NCI-H1105 (cell line): ENCODE measurements around the gene CRADD.

Experiments
- DNase-seq: peaks from one replicate; lab custom pipeline; 2025; lab: John Stamatoyannopoulos, UW

Gene CRADD

DNA sequence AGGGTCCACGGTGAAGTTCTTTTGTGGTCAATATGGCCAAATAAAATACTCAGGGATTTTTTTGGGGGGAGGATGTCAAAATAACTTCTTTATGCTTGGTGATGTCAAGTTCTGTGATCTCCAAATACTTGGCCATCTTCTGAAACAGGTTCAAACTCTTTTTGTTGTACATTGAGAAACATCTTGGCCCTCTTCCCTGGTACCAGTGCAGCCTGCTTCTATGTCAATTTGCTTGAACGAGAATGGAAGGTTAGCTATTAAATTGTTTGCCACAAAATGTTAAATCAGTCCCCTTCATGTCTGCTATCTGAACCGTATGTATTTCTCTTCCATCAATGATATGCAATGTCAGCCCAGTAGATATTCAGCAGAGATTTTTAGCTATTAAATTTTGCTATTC, 6.1 kb upstream of the CRADD start:
- no peak for DNase-seq

- no peak for DNase-seq
These were observed 4.1 kb upstream of the CRADD start for GRCh38 chr12:93673084-93673483.

- no peak for DNase-seq
These were observed 2.8 kb upstream of the CRADD start for GRCh38 chr12:93674386-93674785.

DNA sequence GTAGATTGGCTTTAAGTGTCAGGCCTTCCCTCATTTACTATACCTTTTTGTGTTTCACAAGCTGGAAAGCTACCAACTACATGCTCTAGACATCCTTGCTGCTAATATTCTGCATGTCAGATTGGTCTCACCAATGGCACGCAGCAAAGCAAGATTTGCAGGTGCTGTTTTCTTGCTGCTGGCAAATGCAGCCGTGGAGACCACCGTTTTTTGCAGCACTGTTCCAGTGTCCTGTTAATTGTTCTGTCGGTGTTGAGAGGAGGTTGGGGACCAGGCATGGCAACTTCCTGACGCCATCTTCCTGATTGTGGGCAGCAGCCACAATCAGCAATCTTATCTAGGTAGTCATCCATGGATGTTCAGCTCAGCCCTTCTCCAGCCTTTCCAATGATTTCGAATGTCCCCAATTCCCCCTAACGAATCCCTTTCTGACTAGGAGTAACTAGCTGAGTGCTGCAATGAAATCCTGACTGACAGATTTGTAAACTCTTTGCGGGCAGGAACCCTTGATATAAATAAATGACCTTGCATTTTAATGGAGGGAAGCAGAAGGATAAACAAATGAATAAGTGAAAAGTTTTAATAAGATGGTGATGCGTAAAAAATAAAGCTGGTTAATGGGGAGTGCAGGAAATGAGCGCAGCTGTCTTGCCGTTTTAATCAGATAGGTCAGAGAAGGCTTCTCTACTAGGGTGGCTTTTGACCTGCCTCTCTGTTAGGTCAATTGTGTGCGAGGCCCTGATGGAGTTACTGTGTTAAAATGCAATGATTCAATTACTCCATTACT, 574 bp upstream of the CRADD start:
- DNase-seq: no peak

DNA sequence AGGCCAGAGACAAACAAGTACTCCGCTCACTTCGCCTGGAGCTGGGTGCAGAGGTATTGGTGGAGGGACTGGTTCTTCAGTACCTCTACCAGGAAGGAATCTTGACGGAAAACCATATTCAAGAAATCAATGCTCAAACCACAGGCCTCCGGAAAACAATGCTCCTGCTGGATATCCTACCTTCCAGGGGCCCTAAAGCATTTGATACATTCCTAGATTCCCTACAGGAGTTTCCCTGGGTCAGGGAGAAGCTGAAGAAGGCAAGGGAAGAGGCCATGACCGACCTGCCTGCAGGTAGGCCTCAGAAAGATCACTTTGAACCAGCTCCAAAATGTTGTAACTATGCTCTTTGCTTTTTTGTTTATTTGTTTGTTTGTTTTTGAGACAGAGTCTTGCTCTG, 1.6 kb downstream of the CRADD start:
- DNase-seq: no peak

- no peak for DNase-seq
These were observed 2.2 kb downstream of the CRADD start for GRCh38 chr12:93679308-93679925.

DNA sequence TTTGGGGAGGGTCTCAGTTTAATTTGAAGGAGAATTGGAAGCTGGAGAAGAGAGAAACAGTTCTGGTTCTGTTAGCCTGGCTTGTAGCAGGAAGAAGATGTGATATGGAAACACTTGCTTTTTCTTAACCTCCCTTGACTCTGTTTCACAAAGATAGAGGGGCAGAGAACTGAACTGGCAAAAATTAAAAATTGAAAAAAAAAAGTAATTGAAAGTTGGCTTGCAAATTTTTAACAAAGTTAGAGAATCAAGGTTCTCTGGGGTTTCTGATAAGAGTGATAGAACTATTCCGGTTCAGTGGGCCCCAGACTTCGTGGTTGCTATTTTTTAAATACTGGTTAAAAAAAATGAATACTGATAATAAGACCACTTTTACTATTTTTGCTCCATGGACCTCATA, 2.8 kb downstream of the CRADD start:
- no peak for DNase-seq

- no peak for DNase-seq
These were observed 5.7 kb downstream of the CRADD start for GRCh38 chr12:93682846-93683261.

DNA sequence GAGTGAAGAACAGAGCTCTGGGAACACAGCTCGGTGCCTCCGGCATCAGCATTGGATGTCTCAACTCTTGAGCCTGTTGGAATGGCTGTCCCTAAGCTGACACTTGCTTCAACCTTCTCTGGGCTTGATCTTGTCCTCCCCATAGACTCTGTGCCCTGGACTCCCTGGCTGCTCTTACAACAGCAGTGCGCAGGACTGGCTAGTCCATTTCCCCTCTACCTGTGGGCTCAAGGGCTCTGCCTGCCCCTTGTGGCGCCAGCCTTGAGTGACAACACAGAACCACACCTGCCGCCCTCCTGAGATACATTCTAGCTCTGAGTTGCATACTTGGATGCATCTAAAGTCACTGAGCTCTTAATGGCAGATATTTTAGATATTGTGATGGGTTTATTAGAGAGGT, 6.2 kb downstream of the CRADD start:
- no peak for DNase-seq

DNA sequence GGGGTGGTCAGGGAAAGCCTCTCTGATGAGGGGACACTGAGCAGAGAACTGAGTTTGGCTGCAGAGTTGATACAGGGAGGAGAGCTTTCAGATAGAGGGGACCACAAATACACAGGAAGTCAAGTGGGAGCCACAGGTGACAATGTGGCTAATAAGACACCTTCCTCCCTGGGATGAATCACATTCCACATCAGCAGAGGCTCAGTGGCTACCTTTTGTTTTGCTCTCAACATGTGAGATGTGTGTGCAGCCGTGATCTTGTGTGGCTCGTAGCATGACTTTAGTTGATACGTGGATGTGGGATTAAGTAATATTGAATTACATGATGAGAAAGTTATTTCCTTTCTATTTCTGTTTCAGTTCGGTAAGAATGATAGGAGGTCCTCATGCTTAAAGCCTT, 7.5 kb downstream of the CRADD start:
- no peak for DNase-seq

DNA sequence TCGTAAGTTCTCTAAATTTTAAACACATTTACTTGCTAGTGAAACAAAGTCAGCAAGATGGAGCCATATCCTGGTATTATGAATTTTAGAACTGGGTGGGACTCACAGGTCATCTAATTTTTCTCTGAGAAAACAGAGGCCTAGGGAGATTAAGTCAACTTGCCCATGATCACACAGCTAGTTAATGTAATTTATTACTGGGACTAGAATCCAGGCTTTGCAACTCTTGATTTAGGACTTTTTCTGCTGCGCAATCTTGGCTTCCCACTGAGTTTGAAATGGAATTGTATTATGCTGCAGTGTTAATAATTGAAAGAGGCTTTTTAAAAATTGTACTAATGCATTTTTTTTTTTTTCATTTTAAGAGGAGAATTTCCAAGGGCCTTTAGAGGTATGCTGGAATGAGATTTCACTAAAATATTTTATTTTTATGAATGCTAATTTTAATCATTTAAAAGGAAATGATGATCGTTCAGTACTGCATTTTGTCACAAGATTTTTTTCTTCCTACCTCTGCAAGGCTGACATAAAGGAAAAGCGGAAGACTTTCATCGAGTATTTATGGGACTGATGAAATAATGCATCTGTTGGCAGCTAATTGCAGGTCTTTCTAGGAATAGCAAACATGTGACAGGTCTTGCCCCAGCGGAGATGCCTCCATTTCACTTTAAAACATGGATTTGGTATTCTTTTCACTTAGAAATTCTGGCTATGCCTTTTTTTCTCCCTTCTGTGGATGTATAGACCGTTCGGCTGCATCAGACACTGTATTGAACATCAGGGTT, 9.6 kb downstream of the CRADD start:
- no peak for DNase-seq

GRCh38 chr12:93689076-93689834, 12.1 kb downstream of the CRADD start:
- DNase-seq: no peak

DNA sequence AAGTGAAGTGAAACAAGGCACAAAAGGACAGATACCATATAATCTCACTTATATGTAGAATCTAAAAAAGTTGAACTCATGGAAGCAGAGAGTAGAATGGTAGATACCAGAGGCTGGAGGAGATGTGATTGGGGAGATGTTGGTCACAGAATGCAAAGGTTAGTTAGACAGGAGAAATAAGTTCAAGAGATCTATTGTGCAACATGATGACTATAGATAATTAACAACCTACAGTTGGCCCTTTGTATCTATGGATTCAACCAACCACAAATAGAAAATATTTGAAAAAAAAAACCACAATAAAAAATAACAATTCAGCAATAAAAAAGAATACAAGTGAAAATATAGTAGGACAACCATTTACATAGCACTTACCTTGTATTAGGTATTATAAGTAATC, 19.3 kb downstream of the CRADD start:
- no peak for DNase-seq

DNA sequence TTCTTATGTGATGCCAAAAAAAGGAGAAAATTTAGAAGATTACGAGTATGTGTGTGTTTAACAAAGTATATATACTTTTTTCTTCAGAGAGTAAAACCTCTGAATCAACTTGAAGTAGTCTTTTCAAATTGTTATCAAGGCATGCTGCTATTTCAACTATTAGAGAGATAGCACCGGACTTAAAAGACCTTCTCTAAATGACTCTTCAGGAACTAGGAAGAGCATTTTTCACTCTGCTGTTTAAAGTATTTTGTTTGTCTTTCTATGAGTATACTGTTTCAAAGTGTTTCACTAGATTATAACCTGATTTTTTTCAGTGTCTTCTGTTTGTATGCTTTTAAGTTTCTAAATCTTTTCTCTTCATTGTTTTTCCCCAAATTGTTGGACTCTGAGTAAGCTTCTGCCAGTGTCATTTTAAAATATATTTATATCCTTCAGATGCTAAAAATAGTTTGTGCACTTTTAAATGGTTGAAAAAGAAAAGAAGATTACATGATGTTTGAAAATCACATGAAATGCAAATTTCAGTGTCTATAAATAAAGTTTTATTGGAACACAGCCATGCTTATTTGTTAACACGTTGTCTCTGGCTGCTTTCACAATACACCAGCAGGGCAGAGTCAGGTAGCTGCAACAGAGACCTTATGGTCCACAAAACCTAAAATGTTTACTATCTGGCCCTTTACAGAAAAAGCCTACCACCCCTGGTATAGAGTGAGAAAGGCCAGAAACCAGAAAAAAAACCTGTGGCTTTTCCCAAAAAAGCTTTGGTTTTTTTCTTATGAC, 21.3 kb downstream of the CRADD start:
- DNase-seq: no peak

- DNase-seq: no peak
These were observed 22.3 kb downstream of the CRADD start for GRCh38 chr12:93699271-93700145.

DNA sequence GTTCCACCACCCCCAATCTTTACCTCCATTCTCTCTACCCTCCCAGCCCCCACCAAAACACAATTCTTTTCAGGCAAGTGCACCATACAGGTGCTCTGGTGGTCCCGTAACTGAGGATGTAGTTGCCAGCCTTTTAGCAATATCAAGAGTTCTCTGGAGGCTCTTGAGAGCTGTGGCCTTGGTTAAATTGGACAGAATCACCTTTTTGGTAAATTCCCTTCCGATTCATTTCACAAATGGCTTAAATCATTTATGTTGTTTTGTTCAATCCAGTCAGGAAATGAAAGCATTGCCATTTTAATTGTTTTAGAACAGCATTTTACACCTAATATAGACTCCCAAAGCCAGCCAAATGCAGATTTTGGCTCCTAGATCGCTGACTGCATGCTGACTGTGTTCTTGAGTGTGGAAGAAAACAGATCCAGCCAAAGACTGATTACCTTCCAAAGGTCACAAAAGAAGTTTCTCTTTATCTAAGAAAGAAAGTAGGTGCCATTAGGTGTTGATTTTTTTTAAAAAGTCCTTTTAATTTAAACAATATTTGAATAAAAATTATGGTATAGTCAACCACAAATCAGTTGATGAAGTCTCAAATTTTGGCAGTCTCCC, 25.6 kb downstream of the CRADD start:
- no peak for DNase-seq

DNA sequence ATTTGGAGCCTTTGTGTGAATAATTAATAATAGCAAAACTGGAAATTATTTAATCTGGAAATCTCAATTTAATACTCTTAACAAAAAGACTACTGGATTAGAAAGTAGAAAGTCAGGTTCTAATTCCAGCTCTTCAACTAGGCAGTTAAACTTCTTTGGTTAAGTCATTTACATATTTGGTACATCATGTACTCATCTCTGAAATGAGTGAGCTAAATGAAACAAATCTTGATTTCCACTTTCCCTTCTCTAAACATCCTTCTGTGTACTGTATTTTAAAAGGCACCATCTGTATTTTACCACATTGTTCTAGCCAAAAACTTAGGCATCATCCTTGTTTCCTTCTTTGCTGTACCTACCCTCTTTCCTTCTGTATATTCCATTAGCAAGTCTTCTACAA, 26.9 kb downstream of the CRADD start:
- no peak for DNase-seq

DNA sequence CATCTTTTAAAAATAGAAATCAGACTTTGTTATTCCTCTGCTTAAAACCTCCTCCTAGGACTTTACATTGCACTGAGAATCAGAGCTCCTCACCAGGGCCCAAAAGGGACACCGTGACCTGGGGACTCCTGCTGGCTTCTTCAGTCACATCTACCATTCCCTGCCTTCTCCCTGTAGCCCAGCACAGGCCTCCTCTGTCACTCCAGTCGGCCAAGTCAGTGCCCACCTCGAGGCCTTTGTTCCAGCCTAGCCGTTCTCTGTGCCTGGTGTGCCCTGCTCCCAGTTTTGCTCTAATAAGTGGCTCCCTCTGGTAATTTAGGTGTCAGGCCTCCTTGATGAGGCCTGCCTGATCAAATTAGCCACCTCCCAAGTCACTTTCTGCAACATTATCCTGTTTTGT, 27.4 kb downstream of the CRADD start:
- no peak for DNase-seq

- DNase-seq: no peak
These were observed 28.1 kb downstream of the CRADD start for GRCh38 chr12:93705237-93705636.

GRCh38 chr12:93706387-93706786, 29.2 kb downstream of the CRADD start:
- DNase-seq: no peak
